ENCODE measurements around the gene GMNN. TPM values are rescaled to one million over a fixed set of nuclear protein-coding genes. Genes with fewer than 3 reads are reported as not detected.

The GMNN gene
- total and polyA plus RNA-seq, 2 experiments from 2014 or later: 88.2 to 202 TPM

- Mint-ChIP-seq H3K27ac (no peak overlapping the region), H3K27me3 (ENCODE audit: insufficient read depth, low read depth, poor library complexity) (peaks cover 8% of the 10 kb centered on the region), H3K36me3 (ENCODE audit: low read depth) (peaks cover 65% of the 10 kb centered on the region), H3K9me3 (no peaks in the 10 kb centered on the region), H3K4me1 (peaks cover 16% of the 10 kb centered on the region; the same call in 2 of the 3 replicates), H3K4me3 (no peak overlapping the region)
- no peak overlapping the region for H3K4me3 ChIP-seq
- H3K9me2 ChIP-seq (ENCODE audit: insufficient read depth): no peaks in the 10 kb centered on the region
- H3K36me3 ChIP-seq (ENCODE audit: insufficient read depth): peaks cover 15% of the 10 kb centered on the region
- H3K4me2 ChIP-seq: no peak overlapping the region
- no peak for ATAC-seq
- no peak for DNase-seq (ENCODE audit: low spot score)
- no peak for TF ChIP-seq ETS1 (IDR thresholded peaks at IDR 0.05)
- TF ChIP-seq CREB1 (CRISPR knock-in tag; IDR thresholded peaks at IDR 0.05; ENCODE audit: low read depth): no peak
- TF ChIP-seq ZNF331 (CRISPR knock-in tag; IDR thresholded peaks at IDR 0.05; ENCODE audit: low read depth): no peak
- no peak for TF ChIP-seq ZNF462 (CRISPR knock-in tag; IDR thresholded peaks at IDR 0.05)
- TF ChIP-seq EZH2phosphoT487 (IDR thresholded peaks at IDR 0.05; ENCODE audit: unreplicated experiment): no peak
- TF ChIP-seq POLR2AphosphoS5 (IDR thresholded peaks at IDR 0.05; ENCODE audit: low read depth): no peak
- TF ChIP-seq NANOG (IDR thresholded peaks at IDR 0.05; ENCODE audit: borderline replicate concordance): no peak
- TF ChIP-seq REST (IDR thresholded peaks at IDR 0.05; ENCODE audit: unreplicated experiment): no peak
- TF ChIP-seq CTCF (conservative IDR thresholded peaks at IDR 0.05; ENCODE audit: low read depth in 2 of 2): no peak
- no peak for TF ChIP-seq ZNF114 (CRISPR knock-in tag; IDR thresholded peaks at IDR 0.05)
- no peak for TF ChIP-seq STAT1 (IDR thresholded peaks at IDR 0.05; ENCODE audit: unreplicated experiment)
- TF ChIP-seq EZH2 (IDR thresholded peaks at IDR 0.05; ENCODE audit: low read depth, unreplicated experiment): no peak
- TF ChIP-seq JUNB (IDR thresholded peaks at IDR 0.05; ENCODE audit: unreplicated experiment): no peak
- H3K4me1 ChIP-seq (ENCODE audit: insufficient read depth): peaks cover 13% of the 10 kb centered on the region
- H3K27me3 ChIP-seq (ENCODE audit: insufficient read depth): no peaks in the 10 kb centered on the region
- peaks cover 68% of the 10 kb centered on the region for H3K79me2 ChIP-seq (replicated peaks; ENCODE audit: insufficient read depth)
- peaks cover 27% of the 10 kb centered on the region for H4K20me1 ChIP-seq (replicated peaks; ENCODE audit: insufficient read depth)
- no peak overlapping the region for H2AFZ ChIP-seq
- H3K27ac ChIP-seq (ENCODE audit: low read depth): no peak overlapping the region
- H3F3A ChIP-seq (replicated peaks; ENCODE audit: low read depth): no peaks in the 10 kb centered on the region
Measured at GRCh38 chr6:24778878-24779277, 4.1 kb downstream of the GMNN start.
